HG02884 (cell line): Measurements from ENCODE around the gene SETD2.

ENCODE experiments used
- ATAC-seq: cut with Tn5 transposase; IDR thresholded peaks from one replicate; pipeline ENCODE4 v1.9.1; 2021; ENCODE audit warnings: mild to moderate bottlenecking, moderate library complexity; ENCODE audit not compliant: unreplicated experiment

Gene SETD2

GRCh38 chr3:47010111-47010712 is 153.7 kb downstream of the SETD2 start:
- ATAC-seq: no peak

- ATAC-seq: peak; percentile 85
Measured at GRCh38 chr3:47009225-47010110, 154.4 kb downstream of the SETD2 start.

- no peak for ATAC-seq
Measured at GRCh38 chr3:47008851-47009224, 155.1 kb downstream of the SETD2 start.

GRCh38 chr3:47008234-47008796 is 155.6 kb downstream of the SETD2 start:
- ATAC-seq: no peak

GRCh38 chr3:47007482-47008233 is 156.3 kb downstream of the SETD2 start:
- no peak for ATAC-seq

- ATAC-seq: no peak
Measured at GRCh38 chr3:47007001-47007400, 156.9 kb downstream of the SETD2 start.

- ATAC-seq: no peak
Measured at GRCh38 chr3:47006145-47006651, 157.7 kb downstream of the SETD2 start.

GRCh38 chr3:47005212-47006144 is 158.4 kb downstream of the SETD2 start:
- no peak for ATAC-seq

- no peak for ATAC-seq
Measured at GRCh38 chr3:47004369-47005211, 159.3 kb downstream of the SETD2 start.

- ATAC-seq: no peak
Measured at GRCh38 chr3:47003461-47004368, 160.2 kb downstream of the SETD2 start.

- ATAC-seq: no peak
Measured at GRCh38 chr3:47003056-47003410, 160.9 kb downstream of the SETD2 start.

GRCh38 chr3:47002171-47003055 is 161.5 kb downstream of the SETD2 start:
- ATAC-seq: no peak

- no peak for ATAC-seq
Measured at GRCh38 chr3:47001731-47002170, 162.2 kb downstream of the SETD2 start.

- ATAC-seq: no peak
Measured at GRCh38 chr3:47000922-47001730, 162.8 kb downstream of the SETD2 start.

GRCh38 chr3:47000198-47000815 is 163.6 kb downstream of the SETD2 start:
- ATAC-seq: no peak
